ENCODE data around the gene FAAH2. TPM values are rescaled to one million over a fixed set of nuclear protein-coding genes. Genes with fewer than 3 reads are reported as not detected.
"Not testable (repeated sequence)": the region's sequence is repeated elsewhere in the genome, so short reads cannot be mapped to it uniquely, and the experiment has no call there.

Gene FAAH2
- total RNA-seq, 1 experiment from 2014 or later, result 7.8 TPM

DNA sequence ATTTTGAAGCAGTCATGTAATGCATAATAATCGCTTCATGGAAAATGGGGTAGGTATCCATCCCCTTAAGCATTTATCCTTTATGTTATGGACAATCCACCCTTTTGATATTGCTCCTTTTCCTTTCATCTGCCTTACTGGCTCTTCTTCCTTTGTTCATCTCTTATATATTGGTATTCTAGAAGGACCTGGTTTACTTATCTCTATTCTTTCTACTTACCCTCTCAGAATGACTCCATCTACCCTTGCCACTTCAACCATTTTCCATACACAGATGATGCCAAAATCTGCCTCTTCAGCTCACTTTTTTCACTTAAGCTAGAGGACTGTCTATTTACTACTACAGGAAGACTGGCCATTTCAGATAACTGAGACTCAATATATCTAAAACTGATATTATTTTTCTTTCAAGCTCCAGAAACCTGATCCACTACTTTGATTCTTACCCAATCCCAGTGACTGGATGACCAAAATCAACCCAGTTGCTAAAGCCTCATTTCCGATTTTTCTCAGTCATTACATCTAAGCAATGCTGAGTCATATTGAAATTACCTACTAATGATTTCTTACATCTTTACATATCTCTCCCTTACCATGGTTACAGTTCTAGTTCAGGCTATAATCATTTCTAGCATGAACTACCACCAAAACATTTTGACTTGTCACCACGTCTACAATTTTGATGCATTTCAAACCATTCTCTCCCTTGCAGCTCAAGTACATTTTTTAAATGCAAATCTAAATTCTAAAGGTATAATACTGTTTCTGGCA is 93.7 kb downstream of the FAAH2 start:
- no peaks in the 10 kb centered on the region for H3K9me3 Mint-ChIP-seq (ENCODE audit: unreplicated experiment)
- H3K27ac Mint-ChIP-seq (ENCODE audit: unreplicated experiment), result no peak overlapping the region
- no peaks in the 10 kb centered on the region for H3K36me3 Mint-ChIP-seq (ENCODE audit: insufficient read depth, unreplicated experiment)
- no peaks in the 10 kb centered on the region for H3K9me3 ChIP-seq
- no peak for DNase-seq
- no peaks in the 10 kb centered on the region for H3K27me3 Mint-ChIP-seq (ENCODE audit: insufficient read depth, unreplicated experiment)
- no peaks in the 10 kb centered on the region for H3K4me1 Mint-ChIP-seq (ENCODE audit: low read depth, unreplicated experiment)
- no peaks in the 10 kb centered on the region for H3K36me3 ChIP-seq (ENCODE audit: control insufficient read depth, insufficient read depth, low read length)
- TF ChIP-seq, protein P1, sequence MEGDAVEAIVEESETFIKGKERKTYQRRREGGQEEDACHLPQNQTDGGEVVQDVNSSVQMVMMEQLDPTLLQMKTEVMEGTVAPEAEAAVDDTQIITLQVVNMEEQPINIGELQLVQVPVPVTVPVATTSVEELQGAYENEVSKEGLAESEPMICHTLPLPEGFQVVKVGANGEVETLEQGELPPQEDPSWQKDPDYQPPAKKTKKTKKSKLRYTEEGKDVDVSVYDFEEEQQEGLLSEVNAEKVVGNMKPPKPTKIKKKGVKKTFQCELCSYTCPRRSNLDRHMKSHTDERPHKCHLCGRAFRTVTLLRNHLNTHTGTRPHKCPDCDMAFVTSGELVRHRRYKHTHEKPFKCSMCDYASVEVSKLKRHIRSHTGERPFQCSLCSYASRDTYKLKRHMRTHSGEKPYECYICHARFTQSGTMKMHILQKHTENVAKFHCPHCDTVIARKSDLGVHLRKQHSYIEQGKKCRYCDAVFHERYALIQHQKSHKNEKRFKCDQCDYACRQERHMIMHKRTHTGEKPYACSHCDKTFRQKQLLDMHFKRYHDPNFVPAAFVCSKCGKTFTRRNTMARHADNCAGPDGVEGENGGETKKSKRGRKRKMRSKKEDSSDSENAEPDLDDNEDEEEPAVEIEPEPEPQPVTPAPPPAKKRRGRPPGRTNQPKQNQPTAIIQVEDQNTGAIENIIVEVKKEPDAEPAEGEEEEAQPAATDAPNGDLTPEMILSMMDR (IDR thresholded peaks at IDR 0.05; ENCODE audit: insufficient read depth in 1 of 2, low read depth in 1 of 2, low read length in 1 of 2, severe bottlenecking in 1 of 2, unreplicated experiment in 1 of 2), result no peak
- H3K4me3 ChIP-seq (ENCODE audit: low read depth, low read length), result no peak overlapping the region
- ChIA-PET CTCF (no interaction called here), POLR2A (no interaction called here)
- H3K4me3 Mint-ChIP-seq (ENCODE audit: unreplicated experiment), result no peak overlapping the region
- intact Hi-C loops (cut with micrococcal nuclease; ENCODE audit: unreplicated experiment), result no loop called here
- no peaks in the 10 kb centered on the region for H3K4me1 ChIP-seq
- BruUV-seq (replicated peaks), result no TSS peak
- H3K27me3 ChIP-seq (replicated peaks; ENCODE audit: control insufficient read depth, insufficient read depth, low read length), result no peaks in the 10 kb centered on the region

GRCh38 chrX:57394162-57394561 is 107.7 kb downstream of the FAAH2 start:
- H3K4me1 Mint-ChIP-seq (ENCODE audit: low read depth, unreplicated experiment); H3K27me3 Mint-ChIP-seq (ENCODE audit: insufficient read depth, unreplicated experiment); DNase-seq; H3K36me3 Mint-ChIP-seq (ENCODE audit: insufficient read depth, unreplicated experiment); H3K4me3 Mint-ChIP-seq (ENCODE audit: unreplicated experiment); H3K4me3 ChIP-seq (ENCODE audit: low read depth, low read length); H3K36me3 ChIP-seq (ENCODE audit: control insufficient read depth, insufficient read depth, low read length); POLR2A ChIA-PET; H3K9me3 ChIP-seq; H3K27me3 ChIP-seq (replicated peaks; ENCODE audit: control insufficient read depth, insufficient read depth, low read length); CTCF ChIA-PET; intact Hi-C loops (cut with micrococcal nuclease; ENCODE audit: unreplicated experiment); H3K9me3 Mint-ChIP-seq (ENCODE audit: unreplicated experiment); H3K4me1 ChIP-seq; H3K27ac Mint-ChIP-seq (ENCODE audit: unreplicated experiment); BruUV-seq (replicated peaks): not testable (repeated sequence)

DNA sequence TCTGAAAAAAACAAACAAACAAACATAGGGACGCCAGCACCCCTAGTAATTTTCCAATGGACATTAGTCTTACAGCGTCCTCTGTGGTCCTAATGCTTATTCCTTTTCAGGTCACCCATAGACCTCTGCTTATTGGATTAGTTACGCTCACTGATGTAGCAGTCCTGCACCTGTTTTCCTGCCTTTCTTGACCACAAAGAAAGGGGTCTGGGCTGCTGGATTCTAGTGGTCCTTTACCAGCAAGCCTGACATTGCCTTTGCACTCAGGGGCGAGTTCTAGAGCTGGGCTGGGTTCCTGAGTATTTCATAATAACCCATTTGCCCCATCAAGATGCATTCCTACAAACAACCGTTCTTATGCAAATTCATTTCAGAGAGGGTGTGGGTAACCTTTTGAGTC is 116.7 kb downstream of the FAAH2 start:
- H3K36me3 ChIP-seq (ENCODE audit: control insufficient read depth, insufficient read depth, low read length); H3K27me3 Mint-ChIP-seq (ENCODE audit: insufficient read depth, unreplicated experiment); H3K9me3 Mint-ChIP-seq (ENCODE audit: unreplicated experiment); H3K27me3 ChIP-seq (replicated peaks; ENCODE audit: control insufficient read depth, insufficient read depth, low read length); BruUV-seq (replicated peaks); intact Hi-C loops (cut with micrococcal nuclease; ENCODE audit: unreplicated experiment); H3K27ac Mint-ChIP-seq (ENCODE audit: unreplicated experiment); H3K4me1 ChIP-seq; CTCF ChIA-PET; H3K4me1 Mint-ChIP-seq (ENCODE audit: low read depth, unreplicated experiment); POLR2A ChIA-PET; H3K9me3 ChIP-seq; DNase-seq; H3K4me3 ChIP-seq (ENCODE audit: low read depth, low read length); H3K4me3 Mint-ChIP-seq (ENCODE audit: unreplicated experiment); H3K36me3 Mint-ChIP-seq (ENCODE audit: insufficient read depth, unreplicated experiment): not testable (repeated sequence)

GRCh38 chrX:57406149-57406548 is 119.6 kb downstream of the FAAH2 start:
- Mint-ChIP-seq H3K27me3 (ENCODE audit: insufficient read depth, unreplicated experiment) (no peaks in the 10 kb centered on the region), H3K4me3 (ENCODE audit: unreplicated experiment) (no peak overlapping the region), H3K27ac (ENCODE audit: unreplicated experiment) (no peak overlapping the region), H3K4me1 (ENCODE audit: low read depth, unreplicated experiment) (no peaks in the 10 kb centered on the region), H3K9me3 (ENCODE audit: unreplicated experiment) (no peaks in the 10 kb centered on the region), H3K36me3 (ENCODE audit: insufficient read depth, unreplicated experiment) (no peaks in the 10 kb centered on the region)
- no TSS peak for BruUV-seq (replicated peaks)
- H3K4me1 ChIP-seq, result no peaks in the 10 kb centered on the region
- no peak overlapping the region for H3K4me3 ChIP-seq (ENCODE audit: low read depth, low read length)
- no peak for DNase-seq
- ChIA-PET POLR2A (no interaction called here), CTCF (no interaction called here)
- TF ChIP-seq, protein P1 (IDR thresholded peaks at IDR 0.05; ENCODE audit: insufficient read depth in 1 of 2, low read depth in 1 of 2, low read length in 1 of 2, severe bottlenecking in 1 of 2, unreplicated experiment in 1 of 2), result no peak
- no peaks in the 10 kb centered on the region for H3K9me3 ChIP-seq
- intact Hi-C loops (cut with micrococcal nuclease; ENCODE audit: unreplicated experiment), result no loop called here
- H3K27me3 ChIP-seq (replicated peaks; ENCODE audit: control insufficient read depth, insufficient read depth, low read length), result no peaks in the 10 kb centered on the region
- no peaks in the 10 kb centered on the region for H3K36me3 ChIP-seq (ENCODE audit: control insufficient read depth, insufficient read depth, low read length)

All from Caco-2 (cell line).